ENCODE results near the gene NPHS1. TPM values are rescaled to one million over a fixed set of nuclear protein-coding genes. Genes with fewer than 3 reads are reported as not detected.

The NPHS1 gene
- total RNA-seq, 2 donors from 2014 or later, result not detected

GRCh38 chr19:35818445-35818844 lies 33.9 kb downstream of the NPHS1 start:
- no peak for TF ChIP-seq CTCF (IDR thresholded peaks at IDR 0.05)
- no peaks in the 10 kb centered on the region for H3K4me1 ChIP-seq
- no peaks in the 10 kb centered on the region for H3K27me3 ChIP-seq
- no peak for DNase-seq (ENCODE audit: low spot score)
- H3K9me3 ChIP-seq, result no peaks in the 10 kb centered on the region
- no peak overlapping the region for H3K4me3 ChIP-seq
- no peak overlapping the region for H3K27ac ChIP-seq
- H3K36me3 ChIP-seq, result no peaks in the 10 kb centered on the region

- no peak overlapping the region for H3K4me3 ChIP-seq
- TF ChIP-seq CTCF (IDR thresholded peaks at IDR 0.05), result no peak
- no peaks in the 10 kb centered on the region for H3K9me3 ChIP-seq
- H3K4me1 ChIP-seq, result no peaks in the 10 kb centered on the region
- H3K27ac ChIP-seq, result no peak overlapping the region
- DNase-seq (ENCODE audit: low spot score), result no peak
- H3K27me3 ChIP-seq, result no peaks in the 10 kb centered on the region
- no peaks in the 10 kb centered on the region for H3K36me3 ChIP-seq
Measured at GRCh38 chr19:35816846-35817245, 35.5 kb downstream of the NPHS1 start.

DNA sequence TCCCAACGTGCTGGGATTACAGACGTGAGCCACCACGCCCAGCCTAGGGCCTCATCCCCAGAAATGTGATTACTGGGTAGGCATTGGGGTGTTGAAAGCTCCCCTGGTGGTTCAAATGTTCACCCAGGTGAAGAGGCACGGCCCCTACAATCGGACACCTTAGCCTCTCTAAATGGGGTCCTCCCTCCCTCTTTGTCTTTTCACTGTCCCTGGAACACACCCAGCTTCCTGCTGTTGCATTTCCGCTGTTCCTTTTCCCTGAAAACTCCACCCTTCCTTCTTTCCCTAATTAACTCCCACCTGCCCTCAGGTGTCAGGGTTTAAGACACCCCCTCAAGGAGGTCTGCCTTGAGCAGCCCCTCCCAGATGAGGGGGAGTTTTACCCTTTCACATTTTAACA lies 36.0 kb downstream of the NPHS1 start:
- no peaks in the 10 kb centered on the region for H3K9me3 ChIP-seq
- no peaks in the 10 kb centered on the region for H3K27me3 ChIP-seq
- DNase-seq (ENCODE audit: low spot score), result no peak
- H3K4me3 ChIP-seq, result no peak overlapping the region
- H3K36me3 ChIP-seq, result no peaks in the 10 kb centered on the region
- TF ChIP-seq CTCF (IDR thresholded peaks at IDR 0.05), result no peak
- no peak overlapping the region for H3K27ac ChIP-seq
- H3K4me1 ChIP-seq, result no peaks in the 10 kb centered on the region

- H3K27me3 ChIP-seq, result no peaks in the 10 kb centered on the region
- H3K36me3 ChIP-seq, result no peaks in the 10 kb centered on the region
- no peak overlapping the region for H3K27ac ChIP-seq
- no peaks in the 10 kb centered on the region for H3K9me3 ChIP-seq
- no peak for DNase-seq (ENCODE audit: low spot score)
- H3K4me1 ChIP-seq, result no peaks in the 10 kb centered on the region
- H3K4me3 ChIP-seq, result no peak overlapping the region
- no peak for TF ChIP-seq CTCF (IDR thresholded peaks at IDR 0.05)
Measured at GRCh38 chr19:35813043-35813890, 39.0 kb downstream of the NPHS1 start.

DNA sequence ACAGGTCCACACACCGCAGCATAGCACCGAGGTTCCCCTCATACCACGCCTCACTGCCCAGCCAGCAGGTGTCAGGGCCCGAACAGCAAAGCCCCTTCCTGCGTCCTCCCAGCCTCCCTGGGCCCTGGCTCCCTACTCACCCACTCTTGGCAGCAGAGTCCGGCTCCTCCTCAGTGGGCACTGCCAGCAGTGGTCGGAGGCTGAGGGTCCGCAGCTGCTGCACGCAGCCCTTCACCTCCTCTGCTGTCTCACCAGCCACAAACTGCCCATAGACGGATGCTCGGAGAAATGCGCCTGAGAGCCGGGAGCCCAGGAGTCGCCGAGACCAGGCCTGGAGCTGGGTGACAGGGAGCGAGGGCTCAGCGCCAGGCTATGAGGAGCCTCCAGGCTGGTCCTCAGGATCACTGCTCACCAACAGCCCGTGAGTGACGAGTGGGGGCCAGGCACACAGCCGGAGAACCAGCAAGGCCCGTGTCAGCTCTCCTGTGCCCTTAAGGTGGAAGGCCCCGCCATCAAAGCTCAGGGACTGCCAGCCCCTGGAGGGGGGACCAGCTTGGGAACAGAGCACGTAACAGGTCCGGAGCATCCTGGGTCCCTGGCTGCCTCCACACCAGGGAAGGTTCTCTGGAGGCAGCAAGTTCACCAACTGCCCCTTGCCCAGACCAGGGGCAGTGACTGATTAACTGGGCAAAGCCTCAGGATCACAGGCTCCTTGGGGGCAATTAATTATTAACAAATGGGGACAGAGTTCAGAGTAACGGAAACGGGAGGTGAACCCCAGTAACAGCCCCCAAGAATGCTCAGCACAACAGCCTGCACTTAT lies 39.9 kb downstream of the NPHS1 start, which contains the start of gene PRODH2:
PRODH2 (minus strand) TSS at position 626 of the 823 bp plus-strand sequence; CDS start at position 586, 40 bp downstream.
- no peaks in the 10 kb centered on the region for H3K4me1 ChIP-seq
- no peaks in the 10 kb centered on the region for H3K9me3 ChIP-seq
- DNase-seq (ENCODE audit: low spot score), result no peak
- H3K27ac ChIP-seq, result no peak within 1 kb of the TSS
- H3K4me3 ChIP-seq, result no peak within 1 kb of the TSS
- no peaks in the 10 kb centered on the region for H3K27me3 ChIP-seq
- H3K36me3 ChIP-seq, result no peaks in the 10 kb centered on the region
- no peak for TF ChIP-seq CTCF (IDR thresholded peaks at IDR 0.05)
